NCI-H1092 treated with DMSO at 0.1 percent for 48 hours (cell line): Measurements from ENCODE around the gene C4BPB.

Experiments
- DNase-seq: peaks from one replicate; lab custom pipeline; 2025; lab: John Stamatoyannopoulos, UW

C4BPB gene

GRCh38 chr1:207145401-207146058 is 56.9 kb downstream of the C4BPB start:
- no peak for DNase-seq
